B cell (primary cell): ENCODE results near the gene SEC31B. TPM values are rescaled to one million over a fixed set of nuclear protein-coding genes. Genes with fewer than 3 reads are reported as not detected.
A peak's percentile ranks its signal among the peaks of the same experiment; 100 is the strongest.

Experiments used
- ATAC-seq: fragments of 200-7000 bp; cut with Tn5 transposase; one replicate; pipeline ENCODE4 v1.10.0; 2021; ENCODE audit warnings: low read depth, mild to moderate bottlenecking, moderate number of reproducible peaks, moderate library complexity
- CTCF ChIA-PET: fragments of 350-600 bp; sonication (Branson Sonifier 250); formaldehyde crosslinking; loops from one replicate; lab custom pipeline; 2021; ENCODE audit warnings: antibody characterized with exemption, inconsistent platforms; lab: Charles Lee
- POLR2A ChIA-PET: fragments of 350-600 bp; sonication (Branson Sonifier 250); formaldehyde crosslinking; loops from one replicate; lab custom pipeline; 2021; ENCODE audit warnings: antibody characterized with exemption; lab: Charles Lee
- DNase-seq: peaks from one replicate; pipeline ENCODE4 v3.0.0; 2013
- H2AFZ ChIP-seq: 2 replicates; pipeline ENCODE4 v1.6.1; 2012; ENCODE audit warnings: mild to moderate bottlenecking, low read depth, low read length; ENCODE audit not compliant: insufficient read depth, poor library complexity, severe bottlenecking
- H3K27ac ChIP-seq, 2 donors: 1 replicate in 1 of 2; 2 replicates in 1 of 2; pipeline ENCODE4 v1.5.1; 2012 to 2013; ENCODE audit warnings: low read length in 2 of 2, mild to moderate bottlenecking in 2 of 2, moderate library complexity in 1 of 2
- H3K27me3 ChIP-seq, 4 experiments: fragments of 200-600 bp in 1 of 4; sonication (generic) in 1 of 4; replicated peaks in 1 of 4; 1 replicate in 2 of 4; 2 replicates in 2 of 4; pipeline versions ENCODE4 v1.6.1 to v1.7.0; 2013 to 2016; ENCODE audit warnings: low read length in 3 of 4, mild to moderate bottlenecking in 2 of 4, mixed read lengths in 1 of 4, moderate library complexity in 1 of 4; ENCODE audit not compliant: insufficient read depth in 4 of 4, control insufficient read depth in 3 of 4; ENCODE audit errors: control extremely low read depth in 1 of 4
- H3K36me3 ChIP-seq, 2 experiments: replicated peaks in 1 of 2; 1 replicate in 1 of 2; 2 replicates in 1 of 2; pipeline versions ENCODE4 v1.6.1 to v1.7.1; 2013; ENCODE audit warnings: low read length in 1 of 2; ENCODE audit not compliant: insufficient read depth in 2 of 2, control insufficient read depth in 1 of 2; ENCODE audit errors: control extremely low read depth in 1 of 2, extremely low read depth in 1 of 2
- H3K4me1 ChIP-seq, 2 donors: fragments of 200-600 bp in 1 of 2; sonication (generic) in 1 of 2; 1 replicate in 1 of 2; 2 replicates in 1 of 2; pipeline versions ENCODE4 v1.5.1 to v1.6.1; 2013 to 2017; ENCODE audit warnings: low read length in 2 of 2; ENCODE audit not compliant: control insufficient read depth in 2 of 2, insufficient read depth in 2 of 2
- H3K4me2 ChIP-seq: replicated peaks from 2 replicates; pipeline ENCODE3; 2012; ENCODE audit warnings: mild to moderate bottlenecking, low read depth, low read length; ENCODE audit not compliant: poor library complexity, severe bottlenecking
- H3K4me3 ChIP-seq, 5 experiments: fragments of 200-600 bp in 1 of 5; sonication (generic) in 1 of 5; 1 replicate in 3 of 5; 2 replicates in 2 of 5; pipeline versions ENCODE4 v1.5.1 to v1.7.0; 2011 to 2016; ENCODE audit warnings: low read length in 4 of 5, mild to moderate bottlenecking in 4 of 5, low read depth in 2 of 5, control low read depth in 1 of 5, moderate library complexity in 1 of 5; ENCODE audit not compliant: insufficient read depth in 1 of 5; ENCODE audit errors: control extremely low read depth in 1 of 5, extremely low read depth in 1 of 5
- H3K79me2 ChIP-seq: fragments of 200-600 bp; sonication (generic); one replicate; pipeline ENCODE4 v1.6.0; 2016; ENCODE audit warnings: low read length; ENCODE audit not compliant: control insufficient read depth, insufficient read depth
- H3K9ac ChIP-seq: fragments of 200-600 bp; sonication (generic); 2 replicates; pipeline ENCODE4 v1.6.1; 2017; ENCODE audit warnings: mild to moderate bottlenecking, low read length, moderate library complexity
- H3K9me3 ChIP-seq, 3 donors: one replicate each; pipeline versions ENCODE4 v1.6.1 to v1.7.1; 2013; ENCODE audit warnings: low read length in 2 of 3; ENCODE audit not compliant: control insufficient read depth in 2 of 3, insufficient read depth in 1 of 3; ENCODE audit errors: control extremely low read depth in 1 of 3
- H4K20me1 ChIP-seq: 2 replicates; pipeline ENCODE4 v1.6.0; 2012; ENCODE audit warnings: mild to moderate bottlenecking, low read length; ENCODE audit not compliant: insufficient read depth, control insufficient read depth, poor library complexity, severe bottlenecking
- H3K27ac Mint-ChIP-seq: one replicate; pipeline ENCODE4 v1.8.0; 2021; ENCODE audit warnings: mixed read lengths
- H3K27me3 Mint-ChIP-seq: one replicate; pipeline ENCODE4 v1.8.0; 2021; ENCODE audit warnings: mixed read lengths
- H3K4me1 Mint-ChIP-seq: one replicate; pipeline ENCODE4 v1.8.0; 2021; ENCODE audit warnings: mixed read lengths
- H3K4me3 Mint-ChIP-seq: one replicate; pipeline ENCODE4 v1.8.0; 2021; ENCODE audit warnings: mixed read lengths
- H3K9me3 Mint-ChIP-seq: one replicate; pipeline ENCODE4 v1.8.0; 2022; ENCODE audit warnings: mixed read lengths; ENCODE audit not compliant: insufficient read depth
- EZH2 ChIP-seq: IDR thresholded peaks from 2 replicates; pipeline ENCODE4 v1.6.1; 2012; ENCODE audit warnings: borderline replicate concordance, low read depth, mild to moderate bottlenecking, moderate library complexity, low read length; ENCODE audit not compliant: insufficient read depth, poor library complexity, severe bottlenecking
- WGBS: methylation state at CpG from one replicate; pipeline ENCODE4 v1.1.5; 2013; ENCODE audit warnings: missing lambda C conversion rate; ENCODE audit not compliant: insufficient coverage; 5-methylcytosine and 5-hydroxymethylcytosine counted together
- intact Hi-C: fragments of 100-400 bp; cut with micrococcal nuclease; formaldehyde crosslinking; loops from one replicate; pipeline ENCODE4 v1.10.0; 2022
- polyA plus RNA-seq: library from polyadenylated mRNA; depleted of rRNA; stranded (reverse); fragments of >200 nt; gene quantifications from 2 replicates; pipeline ENCODE4 v1.2.3, GENCODE V29; 2012
- total RNA-seq, 2 donors: library from RNA; stranded (reverse); fragments of 120-200 nt in 1 of 2; gene quantifications; 1 replicate in 1 of 2; 2 replicates in 1 of 2; pipeline versions ENCODE4 v1.2.3 to v1.2.4, GENCODE V29; 2013 to 2022
- TF ChIP-seq, protein P1 (sequence below): fragments of 200-600 bp; IDR thresholded peaks from one replicate; pipeline ENCODE4 v1.8.0; 2022; ENCODE audit warnings: antibody characterized with exemption, mild to moderate bottlenecking

The SEC31B gene
- total and polyA plus RNA-seq, 2 donors (not counting 1 experiment from before 2014, with no cell fraction given) = 36.3 to 45.7 TPM

DNA sequence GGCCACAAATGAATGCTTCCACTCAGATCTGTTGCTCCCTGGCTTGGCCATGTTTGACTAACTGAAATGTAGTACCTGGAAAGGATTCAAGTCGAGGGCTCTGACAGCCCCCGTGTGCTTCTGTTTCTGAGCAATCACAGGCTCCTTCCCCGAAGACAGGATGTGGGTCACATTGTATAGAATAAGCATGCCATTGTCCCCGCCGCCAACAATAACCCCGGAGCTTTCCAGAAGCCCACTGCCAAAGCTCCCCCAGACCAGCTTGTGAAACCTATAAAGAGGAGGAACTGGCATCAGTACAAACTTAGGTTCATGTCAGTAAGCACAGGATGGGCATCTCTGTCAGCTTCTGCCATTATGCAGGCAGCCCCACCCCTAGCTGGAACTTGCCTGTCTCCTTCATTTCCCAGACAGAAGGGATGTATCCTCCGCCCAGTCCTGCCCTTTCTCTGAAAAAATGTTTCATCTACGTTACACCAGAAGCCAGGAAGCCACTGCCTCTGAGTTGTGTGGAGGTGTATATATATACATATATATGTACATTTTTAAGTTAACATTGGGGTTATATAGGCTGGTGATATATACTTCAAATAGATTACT, 10.3 kb downstream of the SEC31B start:
- peaks cover 0 to 13% of the 10 kb centered on the region in 2 experiments for H3K36me3 ChIP-seq
- Mint-ChIP-seq H3K27me3 (no peaks in the 10 kb centered on the region), H3K27ac (no peak overlapping the region), H3K4me3 (no peak overlapping the region), H3K9me3 (no peaks in the 10 kb centered on the region), H3K4me1 (no peaks in the 10 kb centered on the region)
- no peak overlapping the region for H2AFZ ChIP-seq
- H3K9me3 ChIP-seq = no peaks in the 10 kb centered on the region
- ChIA-PET POLR2A (no interaction called here), CTCF (interaction anchor here (0.7 to 1.8 kb wide), 7 partner anchors 9 to 663 kb away, joined by 3 to 5 read pairs (median 4); no protein-coding TSS in a partner anchor)
- ATAC-seq = no peak
- H3K27ac ChIP-seq = no peak overlapping the region
- H3K4me2 ChIP-seq = no peak overlapping the region
- DNase-seq = no peak
- no peaks in the 10 kb centered on the region for H3K27me3 ChIP-seq
- TF ChIP-seq EZH2 = no peak
- TF ChIP-seq, protein P1, sequence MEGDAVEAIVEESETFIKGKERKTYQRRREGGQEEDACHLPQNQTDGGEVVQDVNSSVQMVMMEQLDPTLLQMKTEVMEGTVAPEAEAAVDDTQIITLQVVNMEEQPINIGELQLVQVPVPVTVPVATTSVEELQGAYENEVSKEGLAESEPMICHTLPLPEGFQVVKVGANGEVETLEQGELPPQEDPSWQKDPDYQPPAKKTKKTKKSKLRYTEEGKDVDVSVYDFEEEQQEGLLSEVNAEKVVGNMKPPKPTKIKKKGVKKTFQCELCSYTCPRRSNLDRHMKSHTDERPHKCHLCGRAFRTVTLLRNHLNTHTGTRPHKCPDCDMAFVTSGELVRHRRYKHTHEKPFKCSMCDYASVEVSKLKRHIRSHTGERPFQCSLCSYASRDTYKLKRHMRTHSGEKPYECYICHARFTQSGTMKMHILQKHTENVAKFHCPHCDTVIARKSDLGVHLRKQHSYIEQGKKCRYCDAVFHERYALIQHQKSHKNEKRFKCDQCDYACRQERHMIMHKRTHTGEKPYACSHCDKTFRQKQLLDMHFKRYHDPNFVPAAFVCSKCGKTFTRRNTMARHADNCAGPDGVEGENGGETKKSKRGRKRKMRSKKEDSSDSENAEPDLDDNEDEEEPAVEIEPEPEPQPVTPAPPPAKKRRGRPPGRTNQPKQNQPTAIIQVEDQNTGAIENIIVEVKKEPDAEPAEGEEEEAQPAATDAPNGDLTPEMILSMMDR = no peak
- no peak overlapping the region for H3K4me3 ChIP-seq
- H4K20me1 ChIP-seq = no peaks in the 10 kb centered on the region
- intact Hi-C loops = no loop called here
- H3K9ac ChIP-seq = no peak overlapping the region
- no peaks in the 10 kb centered on the region for H3K79me2 ChIP-seq
- 86% methylated on average over 6 of the region's 8 CpGs for WGBS
- H3K4me1 ChIP-seq = no peaks in the 10 kb centered on the region

DNA sequence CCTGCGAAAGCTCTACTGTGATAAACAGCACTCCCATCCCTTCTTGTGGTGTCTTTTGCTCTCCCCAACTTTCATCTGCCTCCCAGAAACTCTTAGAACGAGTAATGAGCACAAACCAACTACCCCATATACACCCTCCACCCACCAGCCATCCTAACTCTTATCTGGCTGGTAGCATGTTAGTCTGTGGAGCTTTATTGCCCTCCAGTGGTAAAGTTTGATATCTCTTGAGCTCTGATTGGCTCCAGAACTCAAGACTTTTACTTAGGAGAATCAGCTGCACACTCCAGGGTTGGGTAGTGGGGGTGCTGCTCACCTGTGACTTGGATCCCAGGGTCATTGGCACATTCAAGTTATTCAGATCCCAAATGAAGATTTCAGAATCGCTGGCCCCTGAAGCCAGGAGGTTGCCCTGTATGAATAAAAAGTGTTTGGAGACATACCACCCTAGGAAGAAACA, 10.9 kb downstream of the SEC31B start:
- no peak overlapping the region for H3K4me3 ChIP-seq
- no peak overlapping the region for H3K4me2 ChIP-seq
- TF ChIP-seq, protein P1 = peak; percentile 46
- no peak for TF ChIP-seq EZH2
- no peaks in the 10 kb centered on the region for H3K4me1 ChIP-seq
- Mint-ChIP-seq H3K27ac (no peak overlapping the region), H3K4me3 (no peak overlapping the region), H3K27me3 (no peaks in the 10 kb centered on the region), H3K9me3 (no peaks in the 10 kb centered on the region), H3K4me1 (no peaks in the 10 kb centered on the region)
- WGBS = 100% methylated on average over 1 of the region's 3 CpGs
- ATAC-seq (peak; percentile 43), DNase-seq (peak; percentile 41)
- H3K9ac ChIP-seq = no peak overlapping the region
- no peaks in the 10 kb centered on the region for H3K9me3 ChIP-seq
- H3K79me2 ChIP-seq = no peaks in the 10 kb centered on the region
- H3K27ac ChIP-seq = no peak overlapping the region
- H2AFZ ChIP-seq = no peak overlapping the region
- CTCF ChIA-PET = interaction anchor here (0.7 to 1.9 kb wide), 8 partner anchors 10 to 662 kb away, joined by 3 to 8 read pairs (median 4); partner anchors contain the start of gene SEC31B
- intact Hi-C loops = no loop called here
- H3K36me3 ChIP-seq = peaks cover 0 to 10% of the 10 kb centered on the region in 2 experiments
- no peaks in the 10 kb centered on the region for H3K27me3 ChIP-seq
- H4K20me1 ChIP-seq = no peaks in the 10 kb centered on the region
- POLR2A ChIA-PET = no interaction called here
